Measurements from ENCODE around the gene MPZL3. TPM values are rescaled to one million over a fixed set of nuclear protein-coding genes. Genes with fewer than 3 reads are reported as not detected.

MPZL3 gene
- polyA plus RNA-seq, 2 donors, result 18.8 to 34.1 TPM

- 64 to 67% methylated on average over 2 of the region's 2 CpGs for WGBS, 2 donors
- Histone ChIP-seq H3K4me3 (ENCODE audit: low read depth in 1 of 2, low read length in 2 of 2) (no peak overlapping the region), H3K9me3 (ENCODE audit: control insufficient read depth in 2 of 2, insufficient read depth in 1 of 2, low read depth in 1 of 2, low read length in 1 of 2) (no peaks in the 10 kb centered on the region), H3K36me3 (ENCODE audit: control insufficient read depth in 2 of 2, insufficient read depth in 2 of 2, low read length in 1 of 2) (peaks cover 0 to 2% of the 10 kb centered on the region in 2 donors), H3K27me3 (ENCODE audit: control insufficient read depth in 1 of 2, insufficient read depth in 2 of 2, low read length in 2 of 2) (no peaks in the 10 kb centered on the region), H3K4me1 (ENCODE audit: control insufficient read depth in 2 of 2, insufficient read depth in 2 of 2, low read length in 1 of 2) (no peaks in the 10 kb centered on the region), H3K27ac (ENCODE audit: low read depth in 2 of 2, low read length in 1 of 2) (no peak overlapping the region)
These were observed 25.4 kb downstream of the MPZL3 start for GRCh38 chr11:118226781-118227180.

- Histone ChIP-seq H3K36me3 (ENCODE audit: control insufficient read depth in 2 of 2, insufficient read depth in 2 of 2, low read length in 1 of 2) (peaks cover 0 to 2% of the 10 kb centered on the region in 2 donors), H3K4me1 (ENCODE audit: control insufficient read depth in 2 of 2, insufficient read depth in 2 of 2, low read length in 1 of 2) (no peaks in the 10 kb centered on the region), H3K9me3 (ENCODE audit: control insufficient read depth in 2 of 2, insufficient read depth in 1 of 2, low read depth in 1 of 2, low read length in 1 of 2) (no peaks in the 10 kb centered on the region), H3K27ac (ENCODE audit: low read depth in 2 of 2, low read length in 1 of 2) (no peak overlapping the region), H3K4me3 (ENCODE audit: low read depth in 1 of 2, low read length in 2 of 2) (no peak overlapping the region), H3K27me3 (ENCODE audit: control insufficient read depth in 1 of 2, insufficient read depth in 2 of 2, low read length in 2 of 2) (no peaks in the 10 kb centered on the region)
- WGBS, 2 donors, result 71 to 73% methylated on average over 7 of the region's 7 CpGs
These were observed 25.9 kb downstream of the MPZL3 start for GRCh38 chr11:118226296-118226695.

GRCh38 chr11:118224511-118225188 lies 27.5 kb downstream of the MPZL3 start, which contains the start of gene JAML:
Gene JAML, minus strand, starts transcription at chr11:118225011. Its CDS starts 10,145 bp downstream, at chr11:118214866.
- H3K9me3 ChIP-seq (ENCODE audit: control insufficient read depth in 2 of 2, insufficient read depth in 1 of 2, low read depth in 1 of 2, low read length in 1 of 2), result no peaks in the 10 kb centered on the region
- no peaks in the 10 kb centered on the region for H3K36me3 ChIP-seq (ENCODE audit: control insufficient read depth in 2 of 2, insufficient read depth in 2 of 2, low read length in 1 of 2)
- 64 to 72% methylated on average over 6 of the region's 6 CpGs for WGBS, 2 donors
- no peaks in the 10 kb centered on the region for H3K27me3 ChIP-seq (ENCODE audit: control insufficient read depth in 1 of 2, insufficient read depth in 2 of 2, low read length in 2 of 2)
- no peaks in the 10 kb centered on the region for H3K4me1 ChIP-seq (ENCODE audit: control insufficient read depth in 2 of 2, insufficient read depth in 2 of 2, low read length in 1 of 2)
- H3K4me3 ChIP-seq (ENCODE audit: low read depth in 1 of 2, low read length in 2 of 2), result peak within 1 kb of the TSS; percentile 11 to 33
- peak within 1 kb of the TSS; percentile 1 to 28 for H3K27ac ChIP-seq (ENCODE audit: low read depth in 2 of 2, low read length in 1 of 2)

- Histone ChIP-seq H3K27ac (ENCODE audit: low read depth in 2 of 2, low read length in 1 of 2) (peak overlapping the region; percentile 1 to 28), H3K4me3 (ENCODE audit: low read depth in 1 of 2, low read length in 2 of 2) (peak overlapping the region; percentile 7 to 33), H3K4me1 (ENCODE audit: control insufficient read depth in 2 of 2, insufficient read depth in 2 of 2, low read length in 1 of 2) (no peaks in the 10 kb centered on the region), H3K36me3 (ENCODE audit: control insufficient read depth in 2 of 2, insufficient read depth in 2 of 2, low read length in 1 of 2) (no peaks in the 10 kb centered on the region), H3K9me3 (ENCODE audit: control insufficient read depth in 2 of 2, insufficient read depth in 1 of 2, low read depth in 1 of 2, low read length in 1 of 2) (no peaks in the 10 kb centered on the region), H3K27me3 (ENCODE audit: control insufficient read depth in 1 of 2, insufficient read depth in 2 of 2, low read length in 2 of 2) (no peaks in the 10 kb centered on the region)
- WGBS, 2 donors, result 68 to 79% methylated on average over 6 of the region's 6 CpGs
These were observed 28.2 kb downstream of the MPZL3 start for GRCh38 chr11:118223992-118224391.

GRCh38 chr11:118223570-118223969 lies 28.6 kb downstream of the MPZL3 start:
- no peaks in the 10 kb centered on the region for H3K36me3 ChIP-seq (ENCODE audit: control insufficient read depth in 2 of 2, insufficient read depth in 2 of 2, low read length in 1 of 2)
- H3K27ac ChIP-seq (ENCODE audit: low read depth in 2 of 2, low read length in 1 of 2), result peak overlapping the region; percentile 1 to 9
- H3K4me3 ChIP-seq (ENCODE audit: low read depth in 1 of 2, low read length in 2 of 2), result peak overlapping the region; percentile 7 to 33
- no peaks in the 10 kb centered on the region for H3K9me3 ChIP-seq (ENCODE audit: control insufficient read depth in 2 of 2, insufficient read depth in 1 of 2, low read depth in 1 of 2, low read length in 1 of 2)
- no peaks in the 10 kb centered on the region for H3K4me1 ChIP-seq (ENCODE audit: control insufficient read depth in 2 of 2, insufficient read depth in 2 of 2, low read length in 1 of 2)
- 73% methylated on average over 2 of the region's 2 CpGs for WGBS, 2 donors
- H3K27me3 ChIP-seq (ENCODE audit: control insufficient read depth in 1 of 2, insufficient read depth in 2 of 2, low read length in 2 of 2), result no peaks in the 10 kb centered on the region

GRCh38 chr11:118222437-118222836 lies 29.7 kb downstream of the MPZL3 start:
- Histone ChIP-seq H3K27me3 (ENCODE audit: control insufficient read depth in 1 of 2, insufficient read depth in 2 of 2, low read length in 2 of 2) (no peaks in the 10 kb centered on the region), H3K36me3 (ENCODE audit: control insufficient read depth in 2 of 2, insufficient read depth in 2 of 2, low read length in 1 of 2) (no peaks in the 10 kb centered on the region), H3K4me1 (ENCODE audit: control insufficient read depth in 2 of 2, insufficient read depth in 2 of 2, low read length in 1 of 2) (no peaks in the 10 kb centered on the region), H3K4me3 (ENCODE audit: low read depth in 1 of 2, low read length in 2 of 2) (no peak overlapping the region), H3K9me3 (ENCODE audit: control insufficient read depth in 2 of 2, insufficient read depth in 1 of 2, low read depth in 1 of 2, low read length in 1 of 2) (no peaks in the 10 kb centered on the region), H3K27ac (ENCODE audit: low read depth in 2 of 2, low read length in 1 of 2) (no peak overlapping the region)
- WGBS, 2 donors, result 55 to 74% methylated on average over 4 of the region's 4 CpGs

GRCh38 chr11:118221419-118221818 lies 30.7 kb downstream of the MPZL3 start:
- no peak overlapping the region for H3K27ac ChIP-seq (ENCODE audit: low read depth in 2 of 2, low read length in 1 of 2)
- no peaks in the 10 kb centered on the region for H3K9me3 ChIP-seq (ENCODE audit: control insufficient read depth in 2 of 2, insufficient read depth in 1 of 2, low read depth in 1 of 2, low read length in 1 of 2)
- H3K27me3 ChIP-seq (ENCODE audit: control insufficient read depth in 1 of 2, insufficient read depth in 2 of 2, low read length in 2 of 2), result no peaks in the 10 kb centered on the region
- WGBS, 2 donors, result 67 to 76% methylated on average over 5 of the region's 5 CpGs
- no peak overlapping the region for H3K4me3 ChIP-seq (ENCODE audit: low read depth in 1 of 2, low read length in 2 of 2)
- H3K36me3 ChIP-seq (ENCODE audit: control insufficient read depth in 2 of 2, insufficient read depth in 2 of 2, low read length in 1 of 2), result no peaks in the 10 kb centered on the region
- no peaks in the 10 kb centered on the region for H3K4me1 ChIP-seq (ENCODE audit: control insufficient read depth in 2 of 2, insufficient read depth in 2 of 2, low read length in 1 of 2)

GRCh38 chr11:118219732-118220131 lies 32.4 kb downstream of the MPZL3 start:
- H3K9me3 ChIP-seq (ENCODE audit: control insufficient read depth in 2 of 2, insufficient read depth in 1 of 2, low read depth in 1 of 2, low read length in 1 of 2), result no peaks in the 10 kb centered on the region
- H3K36me3 ChIP-seq (ENCODE audit: control insufficient read depth in 2 of 2, insufficient read depth in 2 of 2, low read length in 1 of 2), result no peaks in the 10 kb centered on the region
- H3K4me3 ChIP-seq (ENCODE audit: low read depth in 1 of 2, low read length in 2 of 2), result no peak overlapping the region
- WGBS, 2 donors, result 73 to 81% methylated on average over 1 of the region's 1 CpG
- no peak overlapping the region for H3K27ac ChIP-seq (ENCODE audit: low read depth in 2 of 2, low read length in 1 of 2)
- H3K4me1 ChIP-seq (ENCODE audit: control insufficient read depth in 2 of 2, insufficient read depth in 2 of 2, low read length in 1 of 2), result no peaks in the 10 kb centered on the region
- no peaks in the 10 kb centered on the region for H3K27me3 ChIP-seq (ENCODE audit: control insufficient read depth in 1 of 2, insufficient read depth in 2 of 2, low read length in 2 of 2)

GRCh38 chr11:118219244-118219643 lies 32.9 kb downstream of the MPZL3 start:
- Histone ChIP-seq H3K4me3 (ENCODE audit: low read depth in 1 of 2, low read length in 2 of 2) (no peak overlapping the region), H3K36me3 (ENCODE audit: control insufficient read depth in 2 of 2, insufficient read depth in 2 of 2, low read length in 1 of 2) (no peaks in the 10 kb centered on the region), H3K9me3 (ENCODE audit: control insufficient read depth in 2 of 2, insufficient read depth in 1 of 2, low read depth in 1 of 2, low read length in 1 of 2) (no peaks in the 10 kb centered on the region), H3K27me3 (ENCODE audit: control insufficient read depth in 1 of 2, insufficient read depth in 2 of 2, low read length in 2 of 2) (no peaks in the 10 kb centered on the region), H3K27ac (ENCODE audit: low read depth in 2 of 2, low read length in 1 of 2) (no peak overlapping the region), H3K4me1 (ENCODE audit: control insufficient read depth in 2 of 2, insufficient read depth in 2 of 2, low read length in 1 of 2) (no peaks in the 10 kb centered on the region)

- no peaks in the 10 kb centered on the region for H3K4me1 ChIP-seq (ENCODE audit: control insufficient read depth in 2 of 2, insufficient read depth in 2 of 2, low read length in 1 of 2)
- H3K27ac ChIP-seq (ENCODE audit: low read depth in 2 of 2, low read length in 1 of 2), result no peak overlapping the region
- H3K36me3 ChIP-seq (ENCODE audit: control insufficient read depth in 2 of 2, insufficient read depth in 2 of 2, low read length in 1 of 2), result no peaks in the 10 kb centered on the region
- no peak overlapping the region for H3K4me3 ChIP-seq (ENCODE audit: low read depth in 1 of 2, low read length in 2 of 2)
- H3K27me3 ChIP-seq (ENCODE audit: control insufficient read depth in 1 of 2, insufficient read depth in 2 of 2, low read length in 2 of 2), result no peaks in the 10 kb centered on the region
- WGBS, 2 donors, result 83 to 89% methylated on average over 3 of the region's 3 CpGs
- no peaks in the 10 kb centered on the region for H3K9me3 ChIP-seq (ENCODE audit: control insufficient read depth in 2 of 2, insufficient read depth in 1 of 2, low read depth in 1 of 2, low read length in 1 of 2)
These were observed 34.6 kb downstream of the MPZL3 start for GRCh38 chr11:118217575-118217974.

Data from esophagus (tissue), 2 donors.